ENCODE data around the gene NXPH4.
A peak's percentile ranks its signal among the peaks of the same experiment; 100 is the strongest.

The NXPH4 gene

GRCh38 chr12:57204454-57204853, 12.1 kb upstream of the NXPH4 start:
- DNase-seq: no peak

- DNase-seq: no peak
Measured at GRCh38 chr12:57205186-57205585, 11.4 kb upstream of the NXPH4 start.

- DNase-seq: no peak
Measured at GRCh38 chr12:57205931-57206330, 10.7 kb upstream of the NXPH4 start.

GRCh38 chr12:57207731-57208630, 8.6 kb upstream of the NXPH4 start:
- no peak for DNase-seq

DNA sequence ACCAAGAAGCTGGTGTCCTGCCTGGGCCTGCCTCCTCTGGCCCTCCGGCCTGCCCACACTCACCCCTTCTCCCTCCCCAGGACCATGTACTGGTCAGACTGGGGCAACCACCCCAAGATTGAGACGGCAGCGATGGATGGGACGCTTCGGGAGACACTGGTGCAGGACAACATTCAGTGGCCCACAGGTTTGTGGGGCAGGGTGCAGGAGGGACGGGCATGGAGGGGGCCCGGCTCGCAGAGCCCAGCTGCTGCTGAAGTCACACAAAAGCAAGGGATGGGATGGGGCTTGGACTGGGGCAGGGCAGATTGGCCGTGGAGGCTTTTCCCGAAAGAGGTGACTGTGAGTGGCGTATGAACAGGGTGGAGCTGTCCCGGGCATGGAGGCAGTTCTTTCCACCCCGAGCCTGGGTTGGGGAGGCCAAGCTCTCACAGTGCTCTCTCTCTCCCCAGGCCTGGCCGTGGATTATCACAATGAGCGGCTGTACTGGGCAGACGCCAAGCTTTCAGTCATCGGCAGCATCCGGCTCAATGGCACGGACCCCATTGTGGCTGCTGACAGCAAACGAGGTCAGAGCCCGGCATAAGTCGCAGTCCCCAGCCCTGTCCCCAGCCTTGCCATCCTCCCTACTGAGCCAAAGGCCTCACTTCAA, 7.8 kb upstream of the NXPH4 start:
- DNase-seq: no peak

DNA sequence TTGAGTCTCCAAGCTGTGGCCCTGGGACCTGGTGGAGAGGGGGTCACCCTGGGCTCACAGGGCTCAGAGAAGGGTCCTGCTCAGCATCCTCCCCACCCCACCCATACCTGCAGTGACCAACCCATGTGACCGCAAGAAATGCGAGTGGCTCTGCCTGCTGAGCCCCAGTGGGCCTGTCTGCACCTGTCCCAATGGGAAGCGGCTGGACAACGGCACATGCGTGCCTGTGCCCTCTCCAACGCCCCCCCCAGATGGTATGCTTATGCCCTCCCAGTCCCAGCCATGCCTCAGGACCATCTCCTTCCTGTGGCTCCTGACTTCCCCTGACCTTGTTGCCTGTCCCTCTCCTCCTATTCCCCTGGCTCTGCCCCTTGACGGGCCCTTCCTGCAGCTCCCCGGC, 6.7 kb upstream of the NXPH4 start:
- no peak for DNase-seq

GRCh38 chr12:57210461-57210860, 6.1 kb upstream of the NXPH4 start:
- no peak for DNase-seq

DNA sequence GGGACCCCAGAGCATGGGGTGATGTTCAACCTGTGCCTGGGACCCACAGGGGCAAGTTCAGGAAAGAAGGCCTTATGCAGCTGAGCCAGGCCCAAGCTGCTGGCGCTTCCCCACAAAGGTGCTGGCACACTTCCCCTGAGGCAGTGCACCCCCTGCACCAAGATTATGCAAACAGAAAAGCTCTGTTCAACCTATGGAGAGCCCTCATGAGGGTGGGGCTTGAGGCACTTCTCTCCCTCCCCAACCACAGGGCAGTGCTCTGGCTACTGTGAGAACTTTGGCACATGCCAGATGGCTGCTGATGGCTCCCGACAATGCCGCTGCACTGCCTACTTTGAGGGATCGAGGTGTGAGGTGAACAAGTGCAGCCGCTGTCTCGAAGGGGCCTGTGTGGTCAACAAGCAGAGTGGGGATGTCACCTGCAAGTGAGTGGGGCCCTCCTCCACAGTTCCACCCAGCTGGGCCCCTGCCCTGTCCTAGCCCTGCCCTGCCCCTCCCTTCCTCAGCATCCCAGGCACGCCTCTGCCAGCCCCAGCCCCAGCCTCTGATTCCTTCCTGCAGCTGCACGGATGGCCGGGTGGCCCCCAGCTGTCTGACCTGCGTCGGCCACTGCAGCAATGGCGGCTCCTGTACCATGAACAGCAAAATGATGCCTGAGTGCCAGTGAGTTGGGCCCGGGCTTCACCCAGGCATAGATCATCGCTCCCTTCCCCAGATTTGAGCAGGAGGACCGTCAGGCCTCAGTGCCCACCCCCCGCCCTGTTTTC, 5.5 kb upstream of the NXPH4 start:
- DNase-seq: no peak

DNA sequence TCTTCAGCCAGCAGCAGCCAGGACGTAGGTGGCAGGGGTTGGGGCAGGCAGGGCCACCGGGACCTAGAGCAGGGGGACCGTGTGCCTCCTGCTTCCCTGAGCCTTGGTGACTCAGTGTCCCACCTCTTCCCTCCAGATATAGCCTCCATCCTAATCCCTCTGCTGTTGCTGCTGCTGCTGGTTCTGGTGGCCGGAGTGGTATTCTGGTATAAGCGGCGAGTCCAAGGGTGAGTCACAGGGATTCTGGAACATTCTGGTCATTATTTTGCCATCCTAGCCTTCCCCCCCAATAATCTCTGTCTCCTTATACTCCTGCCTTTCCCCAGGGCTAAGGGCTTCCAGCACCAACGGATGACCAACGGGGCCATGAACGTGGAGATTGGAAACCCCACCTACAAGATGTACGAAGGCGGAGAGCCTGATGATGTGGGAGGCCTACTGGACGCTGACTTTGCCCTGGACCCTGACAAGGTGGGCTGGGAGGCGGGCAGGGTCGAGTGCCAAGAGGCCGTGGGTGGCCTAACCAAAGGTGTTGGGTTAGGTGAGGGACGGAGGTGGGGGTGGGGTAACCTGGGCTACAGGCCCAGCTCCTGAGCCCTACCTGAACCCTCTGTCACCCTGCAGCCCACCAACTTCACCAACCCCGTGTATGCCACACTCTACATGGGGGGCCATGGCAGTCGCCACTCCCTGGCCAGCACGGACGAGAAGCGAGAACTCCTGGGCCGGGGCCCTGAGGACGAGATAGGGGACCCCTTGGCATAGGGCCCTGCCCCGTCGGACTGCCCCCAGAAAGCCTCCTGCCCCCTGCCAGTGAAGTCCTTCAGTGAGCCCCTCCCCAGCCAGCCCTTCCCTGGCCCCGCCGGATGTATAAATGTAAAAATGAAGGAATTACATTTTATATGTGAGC, 4.5 kb upstream of the NXPH4 start:
- no peak for DNase-seq

DNA sequence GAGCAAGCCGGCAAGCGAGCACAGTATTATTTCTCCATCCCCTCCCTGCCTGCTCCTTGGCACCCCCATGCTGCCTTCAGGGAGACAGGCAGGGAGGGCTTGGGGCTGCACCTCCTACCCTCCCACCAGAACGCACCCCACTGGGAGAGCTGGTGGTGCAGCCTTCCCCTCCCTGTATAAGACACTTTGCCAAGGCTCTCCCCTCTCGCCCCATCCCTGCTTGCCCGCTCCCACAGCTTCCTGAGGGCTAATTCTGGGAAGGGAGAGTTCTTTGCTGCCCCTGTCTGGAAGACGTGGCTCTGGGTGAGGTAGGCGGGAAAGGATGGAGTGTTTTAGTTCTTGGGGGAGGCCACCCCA, 3.9 kb upstream of the NXPH4 start:
- DNase-seq: no peak

GRCh38 chr12:57213058-57213715, 3.4 kb upstream of the NXPH4 start:
- peak; percentile 83 for DNase-seq

GRCh38 chr12:57213763-57214397, 2.7 kb upstream of the NXPH4 start:
- no peak for DNase-seq

DNA sequence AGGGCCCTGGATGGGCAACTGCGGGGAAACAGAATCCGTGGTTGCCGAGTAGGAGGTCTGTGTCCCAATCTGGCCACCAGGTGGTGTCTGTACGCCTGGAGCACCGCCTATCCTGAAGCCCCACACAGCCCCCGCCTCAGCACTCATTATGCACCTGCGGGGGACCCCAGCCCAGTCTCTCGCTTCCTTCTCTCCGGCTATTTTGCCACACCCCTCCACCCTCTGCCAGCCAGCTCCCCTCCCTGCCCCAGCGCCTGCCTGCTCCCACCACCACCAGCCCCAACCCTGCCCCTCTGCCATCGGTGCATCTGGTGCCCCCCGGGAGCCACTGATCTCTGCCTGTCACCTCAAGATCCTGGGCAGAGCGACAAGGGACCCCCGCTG, 2.2 kb upstream of the NXPH4 start:
- peak; percentile 60 for DNase-seq

GRCh38 chr12:57215065-57215464, 1.5 kb upstream of the NXPH4 start:
- no peak for DNase-seq

DNA sequence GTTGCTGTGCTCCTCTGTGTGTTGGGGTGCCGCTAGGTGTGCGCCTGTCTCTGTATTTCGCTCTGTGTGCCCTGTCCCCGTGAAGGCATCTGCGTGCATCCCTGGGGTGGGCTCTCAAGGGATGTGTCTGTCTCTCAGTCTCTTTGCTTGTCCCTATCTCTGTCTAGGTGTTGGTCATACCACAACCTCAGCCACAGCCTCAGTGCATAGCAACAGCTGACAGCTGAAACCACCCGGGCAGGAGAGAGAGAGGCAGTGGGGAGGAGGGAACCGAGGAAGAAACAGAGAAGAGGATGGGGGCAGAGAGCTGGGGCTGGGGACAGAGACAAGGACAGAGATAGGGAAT, 953 bp upstream of the NXPH4 start:
- DNase-seq: no peak

DNA sequence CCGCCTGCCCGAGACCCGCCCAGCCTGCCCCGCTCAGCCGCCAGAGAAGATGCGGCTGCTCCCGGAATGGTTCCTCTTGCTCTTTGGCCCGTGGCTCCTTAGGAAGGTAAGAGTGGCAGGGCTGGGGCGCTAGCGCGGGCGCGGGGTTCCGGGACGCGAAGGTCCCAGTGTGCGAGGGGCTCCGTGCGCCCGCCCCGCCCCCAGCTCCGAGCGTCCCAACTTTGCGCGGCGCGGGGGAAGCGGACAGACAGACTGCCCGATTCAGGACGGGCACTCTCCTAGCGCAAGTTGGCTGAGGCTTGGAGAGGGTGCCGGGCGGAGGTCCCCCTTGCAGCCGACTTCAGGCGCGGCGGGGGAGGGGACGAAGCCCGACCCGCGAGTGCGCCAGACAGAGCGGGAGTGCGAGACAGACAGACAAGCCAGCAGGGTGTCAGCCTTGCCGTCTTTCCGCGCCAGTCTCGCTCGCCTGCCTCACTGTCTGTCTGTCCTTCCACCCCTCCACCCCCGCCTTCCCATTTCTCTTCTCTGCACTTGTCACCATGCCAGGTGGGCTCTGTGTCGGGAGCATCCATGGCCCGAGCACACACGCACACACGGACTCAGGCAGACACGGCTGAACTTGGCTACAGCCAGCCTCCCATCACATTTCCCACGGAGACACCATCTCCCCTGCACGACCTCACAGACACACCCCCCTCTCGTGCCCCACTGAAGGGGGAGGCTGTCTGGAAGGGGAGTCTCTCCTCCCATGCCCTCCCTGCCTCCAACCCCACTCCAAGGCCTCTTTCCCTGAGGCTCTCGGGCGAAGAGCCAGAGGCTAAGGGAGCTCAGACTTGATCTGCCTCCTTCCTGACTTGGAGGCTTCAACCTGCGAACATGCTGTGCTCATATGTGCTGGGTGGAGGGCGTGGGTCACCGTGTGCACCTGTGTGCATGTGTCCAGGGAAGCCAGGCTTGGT, 606 bp downstream of the NXPH4 start:
- DNase-seq: peak; percentile 41

DNA sequence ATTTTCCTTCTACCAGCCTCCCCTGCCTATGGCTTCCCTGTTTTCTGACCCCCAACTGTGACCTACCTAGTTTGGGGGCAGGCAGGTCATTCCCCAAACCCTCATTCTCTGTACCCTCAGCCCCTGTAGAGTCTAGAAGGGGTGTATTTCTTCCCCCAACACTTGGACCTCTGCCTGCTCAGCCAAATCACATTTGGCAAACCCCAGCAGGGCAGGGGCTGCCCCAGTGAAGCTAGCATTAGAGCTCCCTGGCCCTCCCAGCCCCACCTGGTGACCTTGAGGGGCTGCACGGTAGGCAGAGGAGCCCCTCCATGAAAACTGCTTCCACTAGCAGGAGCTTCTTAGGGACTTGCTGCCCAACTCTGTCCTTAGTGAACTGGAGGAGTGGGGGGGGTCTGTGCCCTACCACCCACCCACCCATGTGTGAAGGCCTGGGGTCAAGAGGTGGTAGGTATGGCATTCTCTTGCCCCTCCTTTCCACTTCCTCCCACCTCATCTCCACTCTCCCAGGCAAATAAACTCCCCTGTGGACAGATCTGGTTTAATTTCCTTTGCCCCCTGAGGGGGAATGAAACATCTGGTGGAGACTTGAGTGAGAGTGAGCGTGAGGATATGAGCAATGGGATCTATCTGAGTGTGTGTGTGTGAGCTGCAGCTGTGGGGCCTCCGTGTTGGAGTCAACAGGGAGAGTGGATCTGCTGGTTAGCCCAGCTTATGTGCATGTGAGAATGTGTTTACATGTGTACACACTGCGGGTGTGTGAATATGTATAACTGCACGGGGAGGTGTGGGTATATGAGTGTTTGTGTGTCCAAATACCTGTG, 1.6 kb downstream of the NXPH4 start:
- no peak for DNase-seq

- DNase-seq: no peak
Measured at GRCh38 chr12:57219205-57219992, 2.8 kb downstream of the NXPH4 start.

Measured in activated gamma-delta T cell treated with Interleukin-2 at 50 U/mL for 16 hours (primary cell).